Adipose tissue (tissue), 3 donors: Measurements from ENCODE around the gene MYL6B. TPM values are rescaled to one million over a fixed set of nuclear protein-coding genes. Genes with fewer than 3 reads are reported as not detected.
"Not testable (repeated sequence)": the region's sequence is repeated elsewhere in the genome, so short reads cannot be mapped to it uniquely, and the experiment has no call there.

Experiments used
- H3K27ac ChIP-seq: one replicate; pipeline ENCODE4 v1.5.1; 2013; ENCODE audit warnings: low read depth, low read length
- WGBS, 3 donors: extraction: QIAGEN DNeasy Blood & Tissue Kit; methylation state at CpG; one replicate each; pipeline ENCODE4 v1.1.7; 2013; 5-methylcytosine and 5-hydroxymethylcytosine counted together
- polyA plus RNA-seq, 3 donors: library from polyadenylated mRNA; stranded (reverse); fragments of 200-250 nt; gene quantifications; one replicate each; pipeline ENCODE4 v1.2.3, GENCODE V29; 2013
- donor health status: healthy with polysubstance abuse.
- donor health status: Bipolar disorder and iron deficiency.
- donor health status: healthy.

MYL6B gene
- polyA plus RNA-seq, 3 donors = 15.5 to 88.5 (median 48.0) TPM

GRCh38 chr12:56193025-56193578 lies 40.7 kb downstream of the MYL6B start:
- no peak overlapping the region for H3K27ac ChIP-seq
- 43 to 48% (median 43%) methylated on average over 1 of the region's 1 CpG for WGBS, 3 donors

- not testable (repeated sequence) for H3K27ac ChIP-seq
- 60 to 81% (median 68%) methylated on average over 11 of the region's 11 CpGs for WGBS, 3 donors
Observed at GRCh38 chr12:56196818-56197550, 44.6 kb downstream of the MYL6B start.

DNA sequence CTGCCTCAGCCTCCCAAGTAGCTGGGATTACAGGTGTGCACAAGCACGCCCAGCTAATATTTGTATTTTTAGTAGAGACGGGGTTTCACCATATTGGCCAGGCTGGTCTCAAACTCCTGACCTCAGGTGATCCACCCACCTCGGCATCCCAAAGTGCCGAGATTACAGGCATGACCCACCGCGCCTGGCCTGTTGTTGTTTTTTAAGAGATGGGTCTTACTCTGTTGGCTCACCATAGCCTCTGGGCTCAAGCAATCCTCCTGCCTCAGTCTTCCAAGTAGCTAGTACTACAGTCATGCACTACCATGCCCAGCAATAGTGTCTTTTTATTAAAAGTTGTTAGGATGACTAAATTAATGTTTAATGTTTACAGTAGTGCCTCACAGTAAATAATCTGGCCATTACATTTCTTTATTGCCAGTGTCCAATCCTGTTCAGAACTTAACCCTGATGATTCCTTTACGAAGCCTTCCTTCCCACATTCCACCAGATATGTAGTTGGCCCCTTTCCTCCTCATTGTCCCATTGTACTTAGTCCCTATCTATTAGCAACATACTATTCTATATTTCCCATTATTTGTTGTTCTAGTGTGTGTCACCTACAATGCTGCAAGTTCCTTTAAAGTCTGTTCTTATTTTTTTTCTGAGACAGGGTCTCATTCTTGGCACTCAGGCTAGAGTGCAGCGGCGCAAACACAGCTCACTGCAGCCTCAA lies 45.7 kb downstream of the MYL6B start:
- 85 to 92% (median 91%) methylated on average over 9 of the region's 9 CpGs for WGBS, 3 donors
- no peak overlapping the region for H3K27ac ChIP-seq

GRCh38 chr12:56198836-56199235 lies 46.4 kb downstream of the MYL6B start:
- 77 to 81% (median 78%) methylated on average over 1 of the region's 1 CpG for WGBS, 3 donors
- H3K27ac ChIP-seq = no peak overlapping the region

DNA sequence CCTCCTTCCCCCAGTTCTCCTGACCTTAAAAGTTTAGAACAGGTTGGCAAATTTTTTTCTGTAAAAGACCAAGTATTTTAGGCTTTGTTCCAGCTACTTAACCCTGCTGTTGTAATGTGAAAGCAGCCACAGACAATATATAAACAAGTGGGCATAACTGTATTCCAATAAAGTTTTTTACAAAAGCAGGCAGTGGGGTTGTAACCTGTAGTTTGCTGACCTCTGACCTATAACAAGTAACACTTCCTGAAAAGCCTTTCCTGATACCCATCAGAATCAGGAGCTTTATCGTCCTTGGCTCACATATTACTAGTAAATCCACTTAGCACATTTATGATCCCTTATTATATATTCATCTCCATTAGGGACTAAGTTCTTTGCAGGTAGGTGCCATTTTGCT lies 50.0 kb downstream of the MYL6B start:
- WGBS, 3 donors = 40 to 65% (median 53%) methylated on average over 1 of the region's 1 CpG
- no peak overlapping the region for H3K27ac ChIP-seq

GRCh38 chr12:56202838-56203237 lies 50.5 kb downstream of the MYL6B start:
- WGBS, 3 donors = 58 to 70% (median 65%) methylated on average over 2 of the region's 2 CpGs
- H3K27ac ChIP-seq = no peak overlapping the region

- no peak overlapping the region for H3K27ac ChIP-seq
Observed at GRCh38 chr12:56204275-56204674, 51.9 kb downstream of the MYL6B start.

- no peak overlapping the region for H3K27ac ChIP-seq
Observed at GRCh38 chr12:56205445-56205844, 53.1 kb downstream of the MYL6B start.

DNA sequence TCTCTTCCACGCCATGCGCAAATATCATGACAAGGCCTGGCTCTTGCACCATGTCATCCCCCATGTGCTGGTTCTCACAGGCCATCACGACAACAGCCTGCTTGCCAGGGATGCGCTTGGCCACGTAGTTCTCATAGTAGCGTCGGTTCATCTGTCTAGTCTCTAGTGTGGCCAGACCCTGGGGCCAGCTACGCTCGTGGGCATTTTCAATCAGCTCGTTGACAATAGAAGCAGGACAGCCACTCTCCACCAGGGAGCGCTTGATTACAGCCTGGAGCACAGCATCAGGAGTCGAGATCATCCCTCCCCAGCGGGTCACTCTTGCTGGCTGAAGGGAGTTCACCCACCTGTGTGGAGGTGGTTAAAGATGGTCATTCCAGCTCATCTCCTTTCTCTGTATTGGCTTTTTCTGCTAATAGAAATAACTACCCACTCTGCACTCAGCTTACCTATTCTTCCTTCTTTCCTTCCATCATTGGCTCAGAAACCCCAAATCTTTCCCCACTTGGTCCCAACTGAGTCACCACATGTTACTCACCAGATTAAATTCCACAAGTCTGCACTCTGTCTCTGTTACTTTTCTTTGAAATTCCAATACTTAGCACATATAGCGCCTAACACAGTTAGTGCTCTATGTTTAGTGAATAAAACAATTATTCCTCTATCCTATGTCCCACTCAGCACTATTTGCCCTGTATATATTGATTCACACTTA lies 54.2 kb downstream of the MYL6B start:
- no peak overlapping the region for H3K27ac ChIP-seq

More for the DNA sequence above, 54.2 kb downstream of the MYL6B start:
- 51 to 67% (median 61%) methylated on average over 14 of the region's 14 CpGs for WGBS, 3 donors

Other genes starting within 250 kb of the MYL6B start
- gene PYM1, start 224.7 kb upstream of the MYL6B start, polyA plus RNA-seq = 10 to 100 TPM; 16.8 to 33.6 (median 26.2) TPM
- gene DGKA, start 221.4 kb upstream of the MYL6B start, polyA plus RNA-seq = 10 to 100 TPM; 16.9 to 21.4 (median 17.4) TPM
- gene PMEL, start 186.5 kb upstream of the MYL6B start, polyA plus RNA-seq = 1 to 10 TPM in 2 of 3 donors, under 1 TPM in 1; 0.42 to 2.9 (median 1.7) TPM
- 10 to 100 TPM in 2 of 3 donors, 1 to 10 TPM in 1; 9.2 to 20.8 (median 16.8) TPM for gene CDK2, start 185.8 kb upstream of the MYL6B start, polyA plus RNA-seq
- 10 to 100 TPM; 28.5 to 66.8 (median 47.4) TPM for gene RAB5B, start 178.5 kb upstream of the MYL6B start, polyA plus RNA-seq
- gene SUOX, start 155.3 kb upstream of the MYL6B start, polyA plus RNA-seq = 10 to 100 TPM in 2 of 3 donors, 1 to 10 TPM in 1; 10.0 to 27.8 (median 15.7) TPM
- gene IKZF4, start 131.5 kb upstream of the MYL6B start, polyA plus RNA-seq = 1 to 10 TPM; 1.5 to 4.9 (median 4.8) TPM
- gene RPS26, start 110.7 kb upstream of the MYL6B start, polyA plus RNA-seq = 1,000 to 10,000 TPM; 1,111 to 1,459 (median 1,152) TPM
- gene ERBB3, start 72.4 kb upstream of the MYL6B start, polyA plus RNA-seq = 10 to 100 TPM in 1 of 3 donors, 1 to 10 TPM in 2; 2.0 to 28.8 (median 4.5) TPM
- 100 to 1,000 TPM in 1 of 3 donors, 10 to 100 TPM in 2; 75.9 to 138 (median 83.2) TPM for gene PA2G4, start 48.0 kb upstream of the MYL6B start, polyA plus RNA-seq
- 1,000 to 10,000 TPM; 6,348 to 7,135 (median 6,380) TPM for gene RPL41, start 36.0 kb upstream of the MYL6B start, polyA plus RNA-seq
- gene ZC3H10, start 34.3 kb upstream of the MYL6B start, polyA plus RNA-seq = 1 to 10 TPM; 1.6 to 2.4 (median 1.9) TPM
- 100 to 1,000 TPM in 1 of 3 donors, 10 to 100 TPM in 2; 61.4 to 304 (median 94.5) TPM for gene ESYT1, start 24.3 kb upstream of the MYL6B start, polyA plus RNA-seq
- gene MYL6, start 5.8 kb downstream of the MYL6B start, polyA plus RNA-seq = 1,000 to 10,000 TPM; 1,303 to 4,064 (median 3,695) TPM
- 10 to 100 TPM; 21.4 to 53.8 (median 48.7) TPM for gene SMARCC2, start 36.9 kb downstream of the MYL6B start, polyA plus RNA-seq
- gene RNF41, start 69.3 kb downstream of the MYL6B start, polyA plus RNA-seq = 10 to 100 TPM; 15.3 to 51.7 (median 26.7) TPM
- gene NABP2, start 71.8 kb downstream of the MYL6B start, polyA plus RNA-seq = 10 to 100 TPM; 20.9 to 22.3 (median 21.3) TPM
- 100 to 1,000 TPM in 1 of 3 donors, 1 to 10 TPM in 1, under 1 TPM in 1; 0.31 to 209 (median 1.0) TPM for gene SLC39A5, start 77.5 kb downstream of the MYL6B start, polyA plus RNA-seq
- gene ANKRD52, start 105.8 kb downstream of the MYL6B start, polyA plus RNA-seq = 1 to 10 TPM; 5.6 to 9.9 (median 9.7) TPM
- gene COQ10A, start 114.4 kb downstream of the MYL6B start, polyA plus RNA-seq = 10 to 100 TPM in 2 of 3 donors, 1 to 10 TPM in 1; 8.5 to 11.6 (median 11.1) TPM
- 100 to 1,000 TPM in 1 of 3 donors, 10 to 100 TPM in 2; 82.8 to 289 (median 83.0) TPM for gene CS, start 147.7 kb downstream of the MYL6B start, polyA plus RNA-seq
- 10 to 100 TPM; 86.3 to 99.0 (median 95.9) TPM for gene CNPY2, start 163.4 kb downstream of the MYL6B start, polyA plus RNA-seq
- 10 to 100 TPM; 16.8 to 33.7 (median 29.8) TPM for gene PAN2, start 181.4 kb downstream of the MYL6B start, polyA plus RNA-seq
- 1 to 10 TPM in 1 of 3 donors, under 1 TPM in 1, not detected in 1; 0.62 to 3.1 TPM for gene IL23A, start 186.3 kb downstream of the MYL6B start, polyA plus RNA-seq
- 10 to 100 TPM; 32.5 to 58.4 (median 56.5) TPM for gene STAT2, start 207.5 kb downstream of the MYL6B start, polyA plus RNA-seq
- under 1 TPM in 1 of 3 donors, not detected in 2; 0.03 TPM for gene APOF, start 210.3 kb downstream of the MYL6B start, polyA plus RNA-seq